HCT116 (cell line): ENCODE measurements around the gene SEMA6B. TPM values are rescaled to one million over a fixed set of nuclear protein-coding genes. Genes with fewer than 3 reads are reported as not detected.

Experiments
- ATAC-seq: fragments of 200-7000 bp; cut with Tn5 transposase; 2 replicates; pipeline ENCODE4 v1.9.1; 2020; ENCODE audit warnings: mild to moderate bottlenecking, moderate library complexity
- BruUV-seq: library from RNA; stranded (reverse); fragments of 400-500 nt; replicated peaks from 2 replicates; lab custom pipeline; 2021; lab: Mats Ljungman, UMichigan
- CTCF ChIA-PET: fragments of 300-600 bp; sonication (Branson Sonifier 250); formaldehyde crosslinking; loops from one replicate; lab custom pipeline; 2021; ENCODE audit warnings: antibody characterized with exemption; lab: Charles Lee
- POLR2A ChIA-PET: fragments of 300-600, 350-600 bp; sonication (Branson Sonifier 250); formaldehyde crosslinking; loops from one replicate; lab custom pipeline; 2021; ENCODE audit warnings: antibody characterized with exemption; lab: Charles Lee
- RAD21 ChIA-PET, 2 experiments: fragments of 300-600 bp; sonication (Branson Sonifier 250); formaldehyde crosslinking; loops; one replicate each; lab custom pipeline; 2023; ENCODE audit warnings: low total read pairs in 2 of 2; ENCODE audit not compliant: uncharacterized antibody in 2 of 2, unreplicated experiment in 2 of 2, low non-redundant PET in 1 of 2; lab: Charles Lee
- DNase-seq: peaks from one replicate; pipeline ENCODE4 v3.0.0-alpha.2; 2010; ENCODE audit warnings: low read depth, low spot score
- H2AFZ ChIP-seq: fragments of 200-600 bp; shearing (Covaris generic), sonication (generic); 2 replicates; pipeline ENCODE4 v1.6.1; 2017; ENCODE audit warnings: low read depth, mixed run types, mixed read lengths, antibody characterized with exemption, low read length; ENCODE audit not compliant: poor library complexity, severe bottlenecking
- H3K27ac ChIP-seq: 2 replicates; pipeline ENCODE4 v1.5.1; 2012; ENCODE audit warnings: low read depth, low read length
- H3K27me3 ChIP-seq: fragments of 200-600 bp; sonication (generic); 2 replicates; pipeline ENCODE4 v1.6.1; 2016; ENCODE audit warnings: mixed run types, low read length, mixed read lengths; ENCODE audit not compliant: insufficient read depth
- H3K36me3 ChIP-seq, 2 experiments: fragments of 200-500 bp in 1 of 2; fragments of 200-600 bp in 1 of 2; sonication (Bioruptor generic) in 1 of 2; sonication (generic) in 1 of 2; 2 replicates each; pipeline versions ENCODE4 v1.5.1 to v1.6.1; 2014 to 2016; ENCODE audit warnings: low read length in 2 of 2, inconsistent platforms in 1 of 2, mixed read lengths in 1 of 2, mixed run types in 1 of 2; ENCODE audit not compliant: insufficient read depth in 2 of 2, control insufficient read depth in 1 of 2
- H3K4me1 ChIP-seq, 2 experiments: fragments of 200-600 bp in 1 of 2; sonication (generic) in 1 of 2; 2 replicates each; pipeline versions ENCODE4 v1.5.1 to v1.6.1; 2012 to 2017; ENCODE audit warnings: low read length in 2 of 2, inconsistent platforms in 1 of 2, mild to moderate bottlenecking in 1 of 2, mixed read lengths in 1 of 2, mixed run types in 1 of 2, moderate library complexity in 1 of 2; ENCODE audit not compliant: insufficient read depth in 2 of 2, control insufficient read depth in 1 of 2
- H3K4me2 ChIP-seq: fragments of 200-600 bp; sonication (generic); 2 replicates; pipeline ENCODE4 v1.6.1; 2017; ENCODE audit warnings: mixed run types, low read length, mixed read lengths
- H3K4me3 ChIP-seq, 2 experiments: fragments of 200-600 bp in 1 of 2; sonication (generic) in 1 of 2; replicated peaks in 1 of 2; 2 replicates each; pipeline ENCODE4 v1.5.1; 2011 to 2016; ENCODE audit warnings: low read length in 2 of 2, control low read depth in 1 of 2, low read depth in 1 of 2, mild to moderate bottlenecking in 1 of 2, mixed read lengths in 1 of 2, mixed run types in 1 of 2
- H3K79me2 ChIP-seq: fragments of 200-600 bp; sonication (generic); 2 replicates; pipeline ENCODE4 v1.6.1; 2017; ENCODE audit warnings: mild to moderate bottlenecking, mixed run types, low read length, moderate library complexity, mixed read lengths; ENCODE audit not compliant: insufficient read depth
- H3K9ac ChIP-seq: fragments of 200-600 bp; sonication (generic); 2 replicates; pipeline ENCODE4 v1.6.1; 2016; ENCODE audit warnings: low read length, mixed read lengths
- H3K9me2 ChIP-seq: fragments of 200-600 bp; sonication (generic), shearing (Covaris generic); 2 replicates; pipeline ENCODE4 v1.6.1; 2017; ENCODE audit warnings: mixed run types, mild to moderate bottlenecking, moderate library complexity; ENCODE audit not compliant: insufficient read depth
- H3K9me3 ChIP-seq, 2 experiments: fragments of 200-500 bp in 1 of 2; fragments of 200-600 bp in 1 of 2; sonication (Bioruptor generic) in 1 of 2; sonication (generic) in 1 of 2; 2 replicates each; pipeline ENCODE4 v1.6.1; 2014 to 2017; ENCODE audit warnings: low read length in 2 of 2, mixed read lengths in 2 of 2, inconsistent platforms in 1 of 2, low read depth in 1 of 2, mild to moderate bottlenecking in 1 of 2, mixed run types in 1 of 2, moderate library complexity in 1 of 2; ENCODE audit not compliant: control insufficient read depth in 1 of 2, insufficient read depth in 1 of 2
- H4K20me1 ChIP-seq: fragments of 200-600 bp; sonication (generic), shearing (Covaris generic); 2 replicates; pipeline ENCODE4 v1.6.1; 2017; ENCODE audit warnings: mixed run types, mild to moderate bottlenecking, moderate library complexity; ENCODE audit not compliant: insufficient read depth
- CBX3 ChIP-seq: IDR thresholded peaks from 2 replicates; pipeline ENCODE4 v1.6.1; 2012; ENCODE audit warnings: low read depth
- CTCF ChIP-seq, 3 experiments: fragments of 200-600 bp in 1 of 3; sonication (generic) in 1 of 3; IDR thresholded peaks in 2 of 3; conservative IDR thresholded peaks in 1 of 3; 2 replicates each; pipeline ENCODE4 v1.5.1; 2012 to 2017; ENCODE audit warnings: low read depth in 2 of 3, low read length in 2 of 3, antibody characterized with exemption in 1 of 3, borderline replicate concordance in 1 of 3, control low read depth in 1 of 3, mild to moderate bottlenecking in 1 of 3, mixed read lengths in 1 of 3, mixed run types in 1 of 3, moderate library complexity in 1 of 3; ENCODE audit not compliant: insufficient read depth in 1 of 3
- ELF1 ChIP-seq: IDR thresholded peaks from 2 replicates; pipeline ENCODE4 v1.6.1; 2012; ENCODE audit warnings: low read depth, borderline replicate concordance
- EZH2 ChIP-seq: fragments of 200-600 bp; sonication (generic); IDR thresholded peaks from 2 replicates; pipeline ENCODE4 v1.6.1; 2017; ENCODE audit warnings: antibody characterized with exemption, mixed run types
- FOSL1 ChIP-seq: IDR thresholded peaks from 2 replicates; pipeline ENCODE4 v1.6.1; 2012; ENCODE audit warnings: low read depth
- POLR2A ChIP-seq: IDR thresholded peaks from 2 replicates; pipeline ENCODE4 v1.7.0; 2011; ENCODE audit warnings: borderline replicate concordance; ENCODE audit not compliant: insufficient read depth, insufficient read length; ENCODE audit errors: extremely low read depth
- RAD21 ChIP-seq: IDR thresholded peaks from 2 replicates; pipeline ENCODE4 v1.6.1; 2012; ENCODE audit warnings: low read depth, mild to moderate bottlenecking
- REST ChIP-seq: IDR thresholded peaks from 2 replicates; pipeline ENCODE4 v1.6.1; 2012; ENCODE audit warnings: low read depth
- SP1 ChIP-seq: IDR thresholded peaks from 2 replicates; pipeline ENCODE4 v1.6.1; 2012; ENCODE audit warnings: low read depth
- SRF ChIP-seq: IDR thresholded peaks from 2 replicates; pipeline ENCODE4 v1.6.1; 2012; ENCODE audit warnings: low read depth
- TCF7L2 ChIP-seq: IDR thresholded peaks from 2 replicates; pipeline ENCODE4 v1.7.0; 2011; ENCODE audit warnings: borderline replicate concordance, inconsistent platforms; ENCODE audit not compliant: insufficient read depth, insufficient read length; ENCODE audit errors: extremely low read depth
- YY1 ChIP-seq: IDR thresholded peaks from 2 replicates; pipeline ENCODE4 v1.6.1; 2011; ENCODE audit warnings: low read length, low read depth, moderate library complexity, mild to moderate bottlenecking; ENCODE audit not compliant: insufficient replicate concordance; ENCODE audit errors: extremely low read depth
- ZBTB33 ChIP-seq: IDR thresholded peaks from 2 replicates; pipeline ENCODE4 v1.6.1; 2011; ENCODE audit warnings: mild to moderate bottlenecking, low read length, moderate library complexity; ENCODE audit not compliant: insufficient replicate concordance; ENCODE audit errors: extremely low read depth
- intact Hi-C: fragments of 100-400 bp; cut with micrococcal nuclease; formaldehyde crosslinking; loops from 2 replicates; pipeline ENCODE4 v1.10.0; 2022
- total RNA-seq: library from RNA; stranded (reverse); gene quantifications from one replicate; pipeline ENCODE4 v1.2.1, GENCODE V29; 2021; ENCODE audit not compliant: unreplicated experiment

The SEMA6B gene
- total RNA-seq, 1 experiment from 2014 or later, result 58.4 TPM

GRCh38 chr19:4589579-4590410 lies 30.3 kb upstream of the SEMA6B start (continued):
- TF ChIP-seq CTCF (IDR thresholded peaks at IDR 0.05 in 2 of 3, conservative IDR thresholded peaks at IDR 0.05 in 1 of 3; ENCODE audit: borderline replicate concordance in 1 of 3, insufficient read depth in 1 of 3, low read depth in 2 of 3, low read length in 2 of 3) (peak; percentile 57 to 74 (median 64); a peak in 5 of 6 replicates), POLR2A (no peak), ELF1 (no peak), SP1 (no peak), FOSL1 (no peak), SRF (no peak)

- POLR2A ChIA-PET, result no interaction called here
- ATAC-seq (no peak), DNase-seq (no peak)
- Histone ChIP-seq H3K27ac (no peak overlapping the region), H4K20me1 (no peaks in the 10 kb centered on the region), H3K9me3 (no peaks in the 10 kb centered on the region), H3K9ac (no peak overlapping the region)
- intact Hi-C loops, result no loop called here
- no peak for TF ChIP-seq EZH2
- no peak for TF ChIP-seq RAD21
- no peak for TF ChIP-seq REST
- no peak for TF ChIP-seq TCF7L2
- TF ChIP-seq SP1, result no peak
- no peak for TF ChIP-seq CBX3
- no peak for TF ChIP-seq ZBTB33
- TF ChIP-seq YY1, result no peak
- TF ChIP-seq, all 23 proteins: peak for 0
- Histone ChIP-seq H2AFZ (no peak overlapping the region), H3K79me2 (no peaks in the 10 kb centered on the region), H3K36me3 (no peaks in the 10 kb centered on the region), H3K4me2 (no peak overlapping the region), H3K9me2 (no peaks in the 10 kb centered on the region), H3K27me3 (no peaks in the 10 kb centered on the region), H3K4me1 (peaks cover 11 to 34% of the 10 kb centered on the region in 2 experiments; a peak in 3 of 4 replicates), H3K4me3 (no peak overlapping the region)
- BruUV-seq, result no TSS peak
- ChIA-PET CTCF (interaction anchor here (1.5 kb wide), 1 partner anchor 49 kb away, joined by 5 read pairs; no protein-coding TSS in a partner anchor), RAD21 (no interaction called here)
Measured at GRCh38 chr19:4588291-4588761, 28.8 kb upstream of the SEMA6B start.
